Tibial nerve (tissue), 4 donors: ENCODE results near the gene GAS2.

Experiments
- EP300 ChIP-seq, 2 donors: sonication (generic); formaldehyde crosslinking; IDR thresholded peaks; one replicate each; pipeline ENCODE4 v1.6.1; 2017; ENCODE audit warnings: antibody characterized with exemption in 2 of 2, mild to moderate bottlenecking in 1 of 2
- POLR2A ChIP-seq, 2 donors: fragments of 450-650 bp; IDR thresholded peaks; one replicate each; pipeline ENCODE4 v1.6.1; 2017; ENCODE audit warnings: antibody characterized with exemption in 2 of 2, mild to moderate bottlenecking in 2 of 2, moderate library complexity in 2 of 2
- TF ChIP-seq, protein P1 (sequence below), 5 experiments: fragments of 200-600 bp in 3 of 5; fragments of 450-650 bp in 2 of 5; sonication (generic) in 3 of 5; IDR thresholded peaks; one replicate each; pipeline ENCODE4 v1.5.1; 2016 to 2019; ENCODE audit warnings: antibody characterized with exemption in 5 of 5, mild to moderate bottlenecking in 3 of 5, moderate library complexity in 2 of 5

GRCh38 chr11:22711071-22711770 lies 44.8 kb downstream of the GAS2 start:
- no peak for TF ChIP-seq POLR2A (IDR thresholded peaks at IDR 0.05)
- TF ChIP-seq, protein P1, sequence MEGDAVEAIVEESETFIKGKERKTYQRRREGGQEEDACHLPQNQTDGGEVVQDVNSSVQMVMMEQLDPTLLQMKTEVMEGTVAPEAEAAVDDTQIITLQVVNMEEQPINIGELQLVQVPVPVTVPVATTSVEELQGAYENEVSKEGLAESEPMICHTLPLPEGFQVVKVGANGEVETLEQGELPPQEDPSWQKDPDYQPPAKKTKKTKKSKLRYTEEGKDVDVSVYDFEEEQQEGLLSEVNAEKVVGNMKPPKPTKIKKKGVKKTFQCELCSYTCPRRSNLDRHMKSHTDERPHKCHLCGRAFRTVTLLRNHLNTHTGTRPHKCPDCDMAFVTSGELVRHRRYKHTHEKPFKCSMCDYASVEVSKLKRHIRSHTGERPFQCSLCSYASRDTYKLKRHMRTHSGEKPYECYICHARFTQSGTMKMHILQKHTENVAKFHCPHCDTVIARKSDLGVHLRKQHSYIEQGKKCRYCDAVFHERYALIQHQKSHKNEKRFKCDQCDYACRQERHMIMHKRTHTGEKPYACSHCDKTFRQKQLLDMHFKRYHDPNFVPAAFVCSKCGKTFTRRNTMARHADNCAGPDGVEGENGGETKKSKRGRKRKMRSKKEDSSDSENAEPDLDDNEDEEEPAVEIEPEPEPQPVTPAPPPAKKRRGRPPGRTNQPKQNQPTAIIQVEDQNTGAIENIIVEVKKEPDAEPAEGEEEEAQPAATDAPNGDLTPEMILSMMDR (IDR thresholded peaks at IDR 0.05), result no peak
- TF ChIP-seq EP300 (IDR thresholded peaks at IDR 0.05), result no peak
